Measurements from ENCODE around the gene PCDHGC4. TPM values are rescaled to one million over a fixed set of nuclear protein-coding genes. Genes with fewer than 3 reads are reported as not detected.

Gene PCDHGC4
- polyA plus RNA-seq (2012; ENCODE audit: insufficient read length, low read depth), result 0.51 TPM

- TF ChIP-seq TAF1 (IDR thresholded peaks at IDR 0.05; ENCODE audit: borderline replicate concordance, insufficient read depth, low read length) (no peak), SIN3A (IDR thresholded peaks at IDR 0.05; ENCODE audit: borderline replicate concordance, insufficient read depth, low read length) (no peak), POLR2AphosphoS5 (IDR thresholded peaks at IDR 0.05; ENCODE audit: low read depth, low read length) (no peak)
These were observed at the start of gene PCDHGC4 for GRCh38 chr5:141484641-141485311. Gene PCDHGC4 (plus strand): TSS chr5:141485030. CDS start chr5:141485174, 144 bp downstream.

- TF ChIP-seq SIN3A (IDR thresholded peaks at IDR 0.05; ENCODE audit: borderline replicate concordance, insufficient read depth, low read length), result no peak
- TF ChIP-seq TAF1 (IDR thresholded peaks at IDR 0.05; ENCODE audit: borderline replicate concordance, insufficient read depth, low read length), result no peak
- TF ChIP-seq FOXP2 (optimal IDR thresholded peaks at IDR 0.05; ENCODE audit: borderline replicate concordance, extremely low read depth, extremely low read length, insufficient read depth), result no peak
These were observed 47.6 kb upstream of the PCDHGC4 start for GRCh38 chr5:141437221-141437620.

GRCh38 chr5:141439411-141440141 is 45.3 kb upstream of the PCDHGC4 start:
- TF ChIP-seq POLR2AphosphoS5 (IDR thresholded peaks at IDR 0.05; ENCODE audit: low read depth, low read length) (no peak), SIN3A (IDR thresholded peaks at IDR 0.05; ENCODE audit: borderline replicate concordance, insufficient read depth, low read length) (no peak), FOXP2 (optimal IDR thresholded peaks at IDR 0.05; ENCODE audit: borderline replicate concordance, extremely low read depth, extremely low read length, insufficient read depth) (no peak), REST (IDR thresholded peaks at IDR 0.05; ENCODE audit: insufficient read depth in 1 of 2, low read depth in 2 of 2, low read length in 2 of 2) (no peak), TAF1 (IDR thresholded peaks at IDR 0.05; ENCODE audit: borderline replicate concordance, insufficient read depth, low read length) (no peak)

- TF ChIP-seq TAF1 (IDR thresholded peaks at IDR 0.05; ENCODE audit: borderline replicate concordance, insufficient read depth, low read length) (no peak), FOXP2 (optimal IDR thresholded peaks at IDR 0.05; ENCODE audit: borderline replicate concordance, extremely low read depth, extremely low read length, insufficient read depth) (no peak), POLR2AphosphoS5 (IDR thresholded peaks at IDR 0.05; ENCODE audit: low read depth, low read length) (no peak), SIN3A (IDR thresholded peaks at IDR 0.05; ENCODE audit: borderline replicate concordance, insufficient read depth, low read length) (no peak), REST (IDR thresholded peaks at IDR 0.05; ENCODE audit: insufficient read depth in 1 of 2, low read depth in 2 of 2, low read length in 2 of 2) (no peak)
These were observed 44.5 kb upstream of the PCDHGC4 start for GRCh38 chr5:141440341-141440740.

- no peak for TF ChIP-seq SIN3A (IDR thresholded peaks at IDR 0.05; ENCODE audit: borderline replicate concordance, insufficient read depth, low read length)
- TF ChIP-seq POLR2AphosphoS5 (IDR thresholded peaks at IDR 0.05; ENCODE audit: low read depth, low read length), result no peak
- TF ChIP-seq REST (IDR thresholded peaks at IDR 0.05; ENCODE audit: insufficient read depth in 1 of 2, low read depth in 2 of 2, low read length in 2 of 2), result no peak
- no peak for TF ChIP-seq TAF1 (IDR thresholded peaks at IDR 0.05; ENCODE audit: borderline replicate concordance, insufficient read depth, low read length)
- no peak for TF ChIP-seq FOXP2 (optimal IDR thresholded peaks at IDR 0.05; ENCODE audit: borderline replicate concordance, extremely low read depth, extremely low read length, insufficient read depth)
These were observed 43.2 kb upstream of the PCDHGC4 start for GRCh38 chr5:141441571-141442170.

All from PFSK-1 (cell line).